ENCODE measurements around the gene ABCB11. TPM values are rescaled to one million over a fixed set of nuclear protein-coding genes. Genes with fewer than 3 reads are reported as not detected.

ABCB11 gene
- total RNA-seq, 1 experiment from 2014 or later, result 0.12 TPM

- RAD21 ChIA-PET (ENCODE audit: low non-redundant PET in 1 of 2, low total read pairs in 2 of 2, uncharacterized antibody in 2 of 2, unreplicated experiment in 2 of 2), result no interaction called here
- DNase-seq (ENCODE audit: low read depth, low spot score) (no peak), ATAC-seq (no peak)
- no TSS peak for BruUV-seq (replicated peaks)
- no peak overlapping the region for H3K27ac ChIP-seq (ENCODE audit: low read depth, low read length)
- H4K20me1 ChIP-seq (ENCODE audit: insufficient read depth), result no peaks in the 10 kb centered on the region
- TF ChIP-seq ATF3 (IDR thresholded peaks at IDR 0.05) (no peak), RAD21 (IDR thresholded peaks at IDR 0.05; ENCODE audit: low read depth) (no peak), YY1 (IDR thresholded peaks at IDR 0.05; ENCODE audit: extremely low read depth, insufficient replicate concordance, low read depth, low read length) (no peak), EZH2 (IDR thresholded peaks at IDR 0.05) (no peak), ZBTB33 (IDR thresholded peaks at IDR 0.05; ENCODE audit: extremely low read depth, insufficient replicate concordance, low read length) (no peak), CEBPB (IDR thresholded peaks at IDR 0.05; ENCODE audit: low read depth) (no peak), POLR2AphosphoS5 (IDR thresholded peaks at IDR 0.05; ENCODE audit: low read depth, low read length) (no peak), TCF7L2 (IDR thresholded peaks at IDR 0.05; ENCODE audit: borderline replicate concordance, extremely low read depth, insufficient read depth, insufficient read length) (no peak), SIN3A (IDR thresholded peaks at IDR 0.05; ENCODE audit: low read depth) (no peak), ZNF274 (IDR thresholded peaks at IDR 0.05; ENCODE audit: low read depth, low read length) (no peak), FOSL1 (IDR thresholded peaks at IDR 0.05; ENCODE audit: low read depth) (no peak), ELF1 (IDR thresholded peaks at IDR 0.05; ENCODE audit: borderline replicate concordance, low read depth) (no peak), CBX3 (IDR thresholded peaks at IDR 0.05; ENCODE audit: low read depth) (no peak)
- TF ChIP-seq, protein P1, sequence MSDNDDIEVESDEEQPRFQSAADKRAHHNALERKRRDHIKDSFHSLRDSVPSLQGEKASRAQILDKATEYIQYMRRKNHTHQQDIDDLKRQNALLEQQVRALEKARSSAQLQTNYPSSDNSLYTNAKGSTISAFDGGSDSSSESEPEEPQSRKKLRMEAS (IDR thresholded peaks at IDR 0.05), result no peak
- TF ChIP-seq, protein P2, sequence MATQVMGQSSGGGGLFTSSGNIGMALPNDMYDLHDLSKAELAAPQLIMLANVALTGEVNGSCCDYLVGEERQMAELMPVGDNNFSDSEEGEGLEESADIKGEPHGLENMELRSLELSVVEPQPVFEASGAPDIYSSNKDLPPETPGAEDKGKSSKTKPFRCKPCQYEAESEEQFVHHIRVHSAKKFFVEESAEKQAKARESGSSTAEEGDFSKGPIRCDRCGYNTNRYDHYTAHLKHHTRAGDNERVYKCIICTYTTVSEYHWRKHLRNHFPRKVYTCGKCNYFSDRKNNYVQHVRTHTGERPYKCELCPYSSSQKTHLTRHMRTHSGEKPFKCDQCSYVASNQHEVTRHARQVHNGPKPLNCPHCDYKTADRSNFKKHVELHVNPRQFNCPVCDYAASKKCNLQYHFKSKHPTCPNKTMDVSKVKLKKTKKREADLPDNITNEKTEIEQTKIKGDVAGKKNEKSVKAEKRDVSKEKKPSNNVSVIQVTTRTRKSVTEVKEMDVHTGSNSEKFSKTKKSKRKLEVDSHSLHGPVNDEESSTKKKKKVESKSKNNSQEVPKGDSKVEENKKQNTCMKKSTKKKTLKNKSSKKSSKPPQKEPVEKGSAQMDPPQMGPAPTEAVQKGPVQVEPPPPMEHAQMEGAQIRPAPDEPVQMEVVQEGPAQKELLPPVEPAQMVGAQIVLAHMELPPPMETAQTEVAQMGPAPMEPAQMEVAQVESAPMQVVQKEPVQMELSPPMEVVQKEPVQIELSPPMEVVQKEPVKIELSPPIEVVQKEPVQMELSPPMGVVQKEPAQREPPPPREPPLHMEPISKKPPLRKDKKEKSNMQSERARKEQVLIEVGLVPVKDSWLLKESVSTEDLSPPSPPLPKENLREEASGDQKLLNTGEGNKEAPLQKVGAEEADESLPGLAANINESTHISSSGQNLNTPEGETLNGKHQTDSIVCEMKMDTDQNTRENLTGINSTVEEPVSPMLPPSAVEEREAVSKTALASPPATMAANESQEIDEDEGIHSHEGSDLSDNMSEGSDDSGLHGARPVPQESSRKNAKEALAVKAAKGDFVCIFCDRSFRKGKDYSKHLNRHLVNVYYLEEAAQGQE (IDR thresholded peaks at IDR 0.05; ENCODE audit: low read depth), result no peak
- CTCF ChIA-PET, result no interaction called here
- POLR2A ChIA-PET, result no interaction called here
- no peak overlapping the region for H3K9ac ChIP-seq (ENCODE audit: low read length)
- intact Hi-C loops (cut with micrococcal nuclease), result no loop called here
- H2AFZ ChIP-seq (ENCODE audit: low read depth, low read length, poor library complexity, severe bottlenecking), result no peak overlapping the region
- no peaks in the 10 kb centered on the region for H3K4me1 ChIP-seq (ENCODE audit: control insufficient read depth in 1 of 2, insufficient read depth in 2 of 2, low read length in 2 of 2)
- H3K4me2 ChIP-seq (ENCODE audit: low read length), result no peak overlapping the region
- H3K27me3 ChIP-seq (ENCODE audit: insufficient read depth, low read length), result no peaks in the 10 kb centered on the region
- no peaks in the 10 kb centered on the region for H3K9me2 ChIP-seq (ENCODE audit: insufficient read depth)
- no peaks in the 10 kb centered on the region for H3K79me2 ChIP-seq (ENCODE audit: insufficient read depth, low read length)
- H3K4me3 ChIP-seq (replicated peaks in 1 of 2; ENCODE audit: low read depth in 1 of 2, low read length in 2 of 2), result no peak overlapping the region
- H3K9me3 ChIP-seq (ENCODE audit: control insufficient read depth in 1 of 2, insufficient read depth in 1 of 2, low read depth in 1 of 2, low read length in 2 of 2), result no peaks in the 10 kb centered on the region
- H3K36me3 ChIP-seq (ENCODE audit: control insufficient read depth in 1 of 2, insufficient read depth in 2 of 2, low read length in 2 of 2), result no peaks in the 10 kb centered on the region
These were observed 35.4 kb downstream of the ABCB11 start for GRCh38 chr2:168995744-168996143.

All from HCT116 (cell line).